ENCODE results near the gene FOXE1.

FOXE1 gene

DNA sequence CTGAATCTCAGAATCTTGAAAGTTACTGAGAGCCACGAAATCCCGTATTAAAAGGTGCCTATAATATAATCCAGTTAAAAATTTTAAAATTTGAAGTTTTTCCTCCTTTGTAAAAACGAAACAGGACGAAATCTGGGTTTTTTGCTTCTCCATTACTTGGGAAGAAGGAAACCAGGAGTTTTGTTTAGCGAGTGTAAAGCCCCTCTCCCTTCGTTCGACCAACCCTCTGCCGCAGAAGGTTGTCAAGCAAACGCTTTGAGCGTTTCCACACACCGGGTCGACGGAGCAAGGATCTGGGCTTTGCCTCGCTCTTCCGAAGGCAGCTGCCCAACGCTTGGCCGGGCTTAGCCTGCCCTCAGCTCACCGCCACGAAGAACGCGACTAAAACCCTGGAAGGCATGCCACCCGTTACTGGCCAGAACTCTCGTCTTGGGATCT is 1.6 kb upstream of the FOXE1 start:
- Histone ChIP-seq H3K27ac (ENCODE audit: extremely low read depth, low read depth, low read length) (no peak overlapping the region), H3K36me3 (ENCODE audit: control insufficient read depth in 2 of 2, insufficient read depth in 1 of 2, low read length in 2 of 2) (no peaks in the 10 kb centered on the region), H3K4me1 (ENCODE audit: control insufficient read depth, insufficient read depth, low read length) (no peaks in the 10 kb centered on the region), H3K4me3 (ENCODE audit: low read depth, low read length) (no peak overlapping the region), H3K9me3 (ENCODE audit: control insufficient read depth, insufficient read depth, low read depth, low read length) (no peaks in the 10 kb centered on the region)
- POLR2A ChIA-PET: no interaction called here
- no peak for TF ChIP-seq ZNF521 (tag by site-specific recombination; IDR thresholded peaks at IDR 0.05)
- TF ChIP-seq ZNF362 (tag by site-specific recombination; IDR thresholded peaks at IDR 0.05): no peak
- no peak for TF ChIP-seq REST (tag by site-specific recombination; IDR thresholded peaks at IDR 0.05)
- no peak for TF ChIP-seq ZBTB8A (tag by site-specific recombination; IDR thresholded peaks at IDR 0.05)
- no peak for TF ChIP-seq ZNF202 (tag by site-specific recombination; IDR thresholded peaks at IDR 0.05; ENCODE audit: borderline replicate concordance)
- TF ChIP-seq ZXDB (tag by site-specific recombination; IDR thresholded peaks at IDR 0.05): no peak
- no peak for TF ChIP-seq KLF1 (tag by site-specific recombination; IDR thresholded peaks at IDR 0.05)
- TF ChIP-seq WT1 (tag by site-specific recombination; IDR thresholded peaks at IDR 0.05): no peak
- TF ChIP-seq ZNF785 (tag by site-specific recombination; IDR thresholded peaks at IDR 0.05): no peak
- no peak for TF ChIP-seq ZSCAN16 (tag by site-specific recombination; IDR thresholded peaks at IDR 0.05)
- no peak for TF ChIP-seq ZNF10 (tag by site-specific recombination; IDR thresholded peaks at IDR 0.05)
- TF ChIP-seq ZNF639 (tag by site-specific recombination; IDR thresholded peaks at IDR 0.05): no peak
- CTCF ChIA-PET: no interaction called here

GRCh38 chr9:97852001-97852398 is 1.0 kb upstream of the FOXE1 start:
- Histone ChIP-seq H3K36me3 (ENCODE audit: control insufficient read depth in 2 of 2, insufficient read depth in 1 of 2, low read length in 2 of 2) (no peaks in the 10 kb centered on the region), H3K27ac (ENCODE audit: extremely low read depth, low read depth, low read length) (no peak overlapping the region), H3K4me3 (ENCODE audit: low read depth, low read length) (no peak overlapping the region), H3K4me1 (ENCODE audit: control insufficient read depth, insufficient read depth, low read length) (no peaks in the 10 kb centered on the region), H3K9me3 (ENCODE audit: control insufficient read depth, insufficient read depth, low read depth, low read length) (no peaks in the 10 kb centered on the region)
- CTCF ChIA-PET: no interaction called here
- POLR2A ChIA-PET: no interaction called here
- no peak for TF ChIP-seq ZNF266 (tag by site-specific recombination; IDR thresholded peaks at IDR 0.05; ENCODE audit: low read depth)
- TF ChIP-seq ZNF221 (tag by site-specific recombination; IDR thresholded peaks at IDR 0.05; ENCODE audit: borderline replicate concordance): no peak
- no peak for TF ChIP-seq ZNF747 (tag by site-specific recombination; IDR thresholded peaks at IDR 0.05)
- TF ChIP-seq ZNF549 (tag by site-specific recombination; IDR thresholded peaks at IDR 0.05): no peak
- TF ChIP-seq ZFP3 (tag by site-specific recombination; IDR thresholded peaks at IDR 0.05; ENCODE audit: low read depth): no peak
- TF ChIP-seq, protein P1, sequence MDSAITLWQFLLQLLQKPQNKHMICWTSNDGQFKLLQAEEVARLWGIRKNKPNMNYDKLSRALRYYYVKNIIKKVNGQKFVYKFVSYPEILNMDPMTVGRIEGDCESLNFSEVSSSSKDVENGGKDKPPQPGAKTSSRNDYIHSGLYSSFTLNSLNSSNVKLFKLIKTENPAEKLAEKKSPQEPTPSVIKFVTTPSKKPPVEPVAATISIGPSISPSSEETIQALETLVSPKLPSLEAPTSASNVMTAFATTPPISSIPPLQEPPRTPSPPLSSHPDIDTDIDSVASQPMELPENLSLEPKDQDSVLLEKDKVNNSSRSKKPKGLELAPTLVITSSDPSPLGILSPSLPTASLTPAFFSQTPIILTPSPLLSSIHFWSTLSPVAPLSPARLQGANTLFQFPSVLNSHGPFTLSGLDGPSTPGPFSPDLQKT (IDR thresholded peaks at IDR 0.05; ENCODE audit: borderline replicate concordance, low read depth, low read length): no peak
- TF ChIP-seq TRIM28 (IDR thresholded peaks at IDR 0.05; ENCODE audit: borderline replicate concordance, low read length): no peak
- no peak for TF ChIP-seq OVOL3 (tag by site-specific recombination; IDR thresholded peaks at IDR 0.05)
- TF ChIP-seq GLI4 (tag by site-specific recombination; IDR thresholded peaks at IDR 0.05): no peak
- no peak for TF ChIP-seq ZBTB48 (tag by site-specific recombination; IDR thresholded peaks at IDR 0.05)

Data from HEK293 (cell line).